Endothelial cell of umbilical vein (primary cell): ENCODE data around the gene RAB17. TPM values are rescaled to one million over a fixed set of nuclear protein-coding genes. Genes with fewer than 3 reads are reported as not detected.

Source experiments
- BruUV-seq: library from RNA; stranded (reverse); fragments of 400-500 nt; replicated peaks from 2 replicates; lab custom pipeline; 2021; lab: Mats Ljungman, UMichigan
- CTCF ChIA-PET: fragments of 300-600, 350-600 bp; sonication (Branson Sonifier 250); formaldehyde crosslinking; loops from one replicate; lab custom pipeline; 2021; ENCODE audit warnings: antibody characterized with exemption, inconsistent platforms; lab: Charles Lee
- POLR2A ChIA-PET: fragments of 300-600, 350-600 bp; sonication (Branson Sonifier 250); formaldehyde crosslinking; loops from one replicate; lab custom pipeline; 2021; ENCODE audit warnings: antibody characterized with exemption, inconsistent platforms; lab: Charles Lee
- DNase-seq: peaks from one replicate; pipeline ENCODE4 v3.0.0-alpha.2; 2011; ENCODE audit warnings: low read depth, low spot score
- FAIRE-seq: peaks from 2 replicates; lab custom pipeline; 2011; peaks lifted over from hg19 to GRCh38; lab: Jason Lieb, UNC
- H2AFZ ChIP-seq: 2 replicates; pipeline ENCODE4 v1.6.0; 2012; ENCODE audit warnings: low read depth, low read length, control low read depth, inconsistent platforms
- H3K27ac ChIP-seq: 2 replicates; pipeline ENCODE4 v1.5.1; 2011; ENCODE audit warnings: low read depth, mild to moderate bottlenecking, control low read depth, low read length, moderate library complexity; ENCODE audit not compliant: insufficient read depth
- H3K27me3 ChIP-seq, 2 experiments: 2 replicates each; pipeline versions ENCODE4 v1.6.0 to v1.6.1; 2011; ENCODE audit warnings: low read length in 2 of 2, mixed read lengths in 1 of 2; ENCODE audit not compliant: control insufficient read depth in 2 of 2, insufficient read depth in 2 of 2
- H3K36me3 ChIP-seq, 2 experiments: 2 replicates in 1 of 2; 3 replicates in 1 of 2; pipeline ENCODE4 v1.5.1; 2011; ENCODE audit warnings: low read length in 2 of 2, mild to moderate bottlenecking in 1 of 2, moderate library complexity in 1 of 2; ENCODE audit not compliant: control insufficient read depth in 2 of 2, insufficient read depth in 2 of 2; ENCODE audit errors: extremely low read depth in 1 of 2
- H3K4me1 ChIP-seq: 3 replicates; pipeline ENCODE4 v1.5.1; 2011; ENCODE audit warnings: mild to moderate bottlenecking, low read length; ENCODE audit not compliant: control insufficient read depth, insufficient read depth; ENCODE audit errors: extremely low read depth
- H3K4me2 ChIP-seq: 2 replicates; pipeline ENCODE4 v1.6.1; 2011; ENCODE audit warnings: low read length, control low read depth, mixed read lengths; ENCODE audit not compliant: insufficient read depth
- H3K4me3 ChIP-seq, 3 experiments: fragments of 200-600 bp in 1 of 3; sonication (generic), shearing (Covaris generic) in 1 of 3; replicated peaks in 1 of 3; 2 replicates each; pipeline ENCODE4 v1.5.1; 2011 to 2016; ENCODE audit warnings: control low read depth in 3 of 3, low read length in 3 of 3, mild to moderate bottlenecking in 2 of 3, inconsistent platforms in 1 of 3, low read depth in 1 of 3, moderate library complexity in 1 of 3; ENCODE audit not compliant: insufficient read depth in 1 of 3
- H3K79me2 ChIP-seq: 2 replicates; pipeline ENCODE4 v1.6.0; 2012; ENCODE audit warnings: low read length, inconsistent platforms; ENCODE audit not compliant: control insufficient read depth, insufficient read depth
- H3K9ac ChIP-seq: replicated peaks from 2 replicates; pipeline ENCODE3; 2011; ENCODE audit warnings: low read length, control low read depth; ENCODE audit not compliant: insufficient read depth; ENCODE audit errors: extremely low read depth
- H3K9me1 ChIP-seq: replicated peaks from 3 replicates; pipeline ENCODE4 v1.6.0; 2011; ENCODE audit warnings: mild to moderate bottlenecking, low read length; ENCODE audit not compliant: control insufficient read depth, insufficient read depth; ENCODE audit errors: extremely low read depth
- H3K9me3 ChIP-seq: replicated peaks from 2 replicates; pipeline ENCODE4 v1.5.1; 2012; ENCODE audit warnings: low read length, inconsistent platforms; ENCODE audit not compliant: control insufficient read depth, insufficient read depth
- H4K20me1 ChIP-seq: replicated peaks from 2 replicates; pipeline ENCODE3; 2011; ENCODE audit warnings: mild to moderate bottlenecking, low read length; ENCODE audit not compliant: control insufficient read depth, insufficient read depth; ENCODE audit errors: extremely low read depth
- CTCF ChIP-seq, 2 donors: IDR thresholded peaks; 1 replicate in 1 of 2; 2 replicates in 1 of 2; pipeline ENCODE4 v1.5.1; 2011; ENCODE audit warnings: low read length in 2 of 2, mild to moderate bottlenecking in 2 of 2, moderate library complexity in 2 of 2, control low read depth in 1 of 2, inconsistent platforms in 1 of 2, low read depth in 1 of 2; ENCODE audit not compliant: insufficient read depth in 1 of 2; ENCODE audit errors: extremely low read depth in 1 of 2
- EZH2 ChIP-seq: IDR thresholded peaks from 2 replicates; pipeline ENCODE4 v1.6.1; 2012; ENCODE audit warnings: borderline replicate concordance, low read depth, mild to moderate bottlenecking, moderate library complexity, low read length, inconsistent platforms; ENCODE audit not compliant: severe bottlenecking
- FOS ChIP-seq: IDR thresholded peaks from 2 replicates; pipeline ENCODE4 v1.6.1; 2011; ENCODE audit warnings: mild to moderate bottlenecking, low read length, moderate library complexity, borderline replicate concordance; ENCODE audit not compliant: insufficient read depth
- GATA2 ChIP-seq: IDR thresholded peaks from 2 replicates; pipeline ENCODE4 v1.7.0; 2011; ENCODE audit warnings: low read depth, mild to moderate bottlenecking, moderate library complexity, mixed read lengths, low read length; ENCODE audit not compliant: insufficient read length, insufficient read depth
- JUN ChIP-seq: IDR thresholded peaks from 2 replicates; pipeline ENCODE4 v1.6.1; 2011; ENCODE audit warnings: borderline replicate concordance, low read depth; ENCODE audit not compliant: insufficient read length, insufficient read depth
- MAX ChIP-seq: IDR thresholded peaks from 2 replicates; pipeline ENCODE4 v1.6.1; 2011; ENCODE audit not compliant: insufficient read depth, insufficient read length
- POLR2A ChIP-seq: IDR thresholded peaks from 2 replicates; pipeline ENCODE4 v1.6.1; 2012; ENCODE audit warnings: low read depth, mild to moderate bottlenecking, control low read depth, low read length
- POLR2AphosphoS5 ChIP-seq: IDR thresholded peaks from 2 replicates; pipeline ENCODE4 v1.6.1; 2012; ENCODE audit warnings: low read depth, mild to moderate bottlenecking, control low read depth, low read length, moderate library complexity; ENCODE audit not compliant: insufficient read depth
- dilution Hi-C: fragments of 300-500 bp; cut with MboI; formaldehyde crosslinking; loops from one replicate; pipeline ENCODE4 v1.15.0; 2019; ENCODE audit warnings: low sequenced_read_pairs; ENCODE audit not compliant: extremely low pct_ligation_motif_present
- intact Hi-C: fragments of 100-400 bp; cut with micrococcal nuclease; formaldehyde crosslinking; loops from one replicate; pipeline ENCODE4 v1.10.0; 2022
- polyA plus RNA-seq, 4 experiments: library from polyadenylated mRNA; depleted of rRNA in 3 of 4; stranded (reverse) in 3 of 4; unstranded in 1 of 4; fragments of >200 nt; gene quantifications; 2 replicates each; pipeline versions ENCODE4 v1.2.1 to v1.2.3, GENCODE V29; 2011 to 2012; ENCODE audit warnings: missing spikeins in 1 of 4
- total RNA-seq: library from RNA; stranded (reverse); gene quantifications from 2 replicates; pipeline ENCODE4 v1.2.3, GENCODE V29; 2021

RAB17 gene
- total and polyA plus RNA-seq, 2 donors (not counting 3 experiments of a cell fraction or from before 2014, with no cell fraction given), result 0.41 to 0.77 TPM

GRCh38 chr2:237572742-237573101 is 17.8 kb downstream of the RAB17 start:
- FAIRE-seq, result no peak
- Histone ChIP-seq H3K4me3 (no peak overlapping the region), H2AFZ (no peak overlapping the region)

More at GRCh38 chr2:237572742-237573101, 17.8 kb downstream of the RAB17 start:
- POLR2A ChIA-PET, result no interaction called here
- CTCF ChIA-PET, result interaction anchor here (1.0 to 7.7 kb wide), 34 partner anchors 10 to 498 kb away, joined by 3 to 295 read pairs (median 9); partner anchors contain the start of genes COL6A3 and COPS8
- H3K9ac ChIP-seq, result no peak overlapping the region
- no peak overlapping the region for H3K4me2 ChIP-seq
- TF ChIP-seq EZH2 (no peak), POLR2AphosphoS5 (no peak), JUN (no peak), POLR2A (no peak), FOS (no peak), GATA2 (no peak), CTCF (IDR thresholded peaks at IDR 0.05; ENCODE audit: extremely low read depth in 1 of 2, insufficient read depth in 1 of 2, low read depth in 1 of 2, low read length in 2 of 2) (no peak), MAX (no peak)
- no peaks in the 10 kb centered on the region for H3K79me2 ChIP-seq
- H4K20me1 ChIP-seq, result no peaks in the 10 kb centered on the region
- intact Hi-C loops (loop anchor here (1.0 to 2.0 kb wide), 8 partner anchors 60 to 479 kb away; no protein-coding TSS in a partner anchor), dilution Hi-C loops (no loop called here)
- no peaks in the 10 kb centered on the region for H3K36me3 ChIP-seq
- H3K27ac ChIP-seq, result no peak overlapping the region
- no TSS peak for BruUV-seq
- no peak for DNase-seq
- H3K9me1 ChIP-seq, result no peaks in the 10 kb centered on the region
- H3K27me3 ChIP-seq, result no peaks in the 10 kb centered on the region
- H3K4me1 ChIP-seq, result no peaks in the 10 kb centered on the region
- no peaks in the 10 kb centered on the region for H3K9me3 ChIP-seq
